Measurements from ENCODE around the gene UXS1.

DNA sequence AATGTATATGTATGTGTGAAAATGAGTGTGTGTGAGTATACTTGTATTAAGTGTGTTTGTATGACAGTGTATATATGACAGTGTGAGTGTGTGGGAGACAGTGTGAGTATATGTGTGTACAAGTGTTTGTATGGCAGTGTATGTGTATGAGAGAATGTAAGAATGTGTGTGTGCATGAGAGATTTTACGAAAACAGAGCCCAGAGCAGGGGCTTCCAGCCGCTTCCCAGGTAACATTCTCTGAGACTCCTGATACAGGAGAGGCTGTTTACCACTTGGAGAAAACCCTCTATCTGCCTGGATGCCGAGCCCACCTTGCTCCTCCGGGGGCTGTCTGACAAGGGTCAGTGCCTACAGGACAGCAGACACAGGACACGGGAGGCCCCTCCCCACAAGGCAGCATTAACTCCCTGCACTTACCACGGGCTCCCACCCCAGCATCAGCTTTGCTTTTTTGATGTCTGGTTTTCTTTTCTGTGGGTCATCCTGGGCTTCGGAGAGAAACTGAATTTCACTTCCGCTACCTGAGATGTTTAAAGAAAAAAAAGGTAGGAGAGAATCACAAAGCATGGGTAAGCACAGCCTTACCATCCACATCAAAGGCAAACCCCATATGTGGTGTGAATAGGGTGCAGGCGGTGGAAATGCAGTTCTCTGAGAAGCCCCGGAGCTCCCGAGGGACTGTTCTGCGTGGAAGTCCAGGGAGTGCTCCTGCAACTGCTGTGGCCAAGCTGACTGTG, 97.6 kb downstream of the UXS1 start:
- TF ChIP-seq, protein P1, sequence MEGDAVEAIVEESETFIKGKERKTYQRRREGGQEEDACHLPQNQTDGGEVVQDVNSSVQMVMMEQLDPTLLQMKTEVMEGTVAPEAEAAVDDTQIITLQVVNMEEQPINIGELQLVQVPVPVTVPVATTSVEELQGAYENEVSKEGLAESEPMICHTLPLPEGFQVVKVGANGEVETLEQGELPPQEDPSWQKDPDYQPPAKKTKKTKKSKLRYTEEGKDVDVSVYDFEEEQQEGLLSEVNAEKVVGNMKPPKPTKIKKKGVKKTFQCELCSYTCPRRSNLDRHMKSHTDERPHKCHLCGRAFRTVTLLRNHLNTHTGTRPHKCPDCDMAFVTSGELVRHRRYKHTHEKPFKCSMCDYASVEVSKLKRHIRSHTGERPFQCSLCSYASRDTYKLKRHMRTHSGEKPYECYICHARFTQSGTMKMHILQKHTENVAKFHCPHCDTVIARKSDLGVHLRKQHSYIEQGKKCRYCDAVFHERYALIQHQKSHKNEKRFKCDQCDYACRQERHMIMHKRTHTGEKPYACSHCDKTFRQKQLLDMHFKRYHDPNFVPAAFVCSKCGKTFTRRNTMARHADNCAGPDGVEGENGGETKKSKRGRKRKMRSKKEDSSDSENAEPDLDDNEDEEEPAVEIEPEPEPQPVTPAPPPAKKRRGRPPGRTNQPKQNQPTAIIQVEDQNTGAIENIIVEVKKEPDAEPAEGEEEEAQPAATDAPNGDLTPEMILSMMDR (IDR thresholded peaks at IDR 0.05) = no peak
- TF ChIP-seq POLR2A (IDR thresholded peaks at IDR 0.05) = no peak
